DOHH2 (cell line): Measurements from ENCODE around the gene MRPL36.

Experiments
- H3F3A ChIP-seq: fragments of 200-600 bp; sonication (generic), shearing (Covaris generic); 2 replicates; pipeline ENCODE4 v1.6.0; 2016; ENCODE audit warnings: antibody characterized with exemption, mild to moderate bottlenecking; ENCODE audit not compliant: control insufficient read depth, insufficient read depth
- H3K27ac ChIP-seq: fragments of 200-600 bp; sonication (generic); 2 replicates; pipeline ENCODE4 v1.5.1; 2014; ENCODE audit warnings: low read depth, mild to moderate bottlenecking, low read length, moderate library complexity
- H3K27me3 ChIP-seq: fragments of 200-600 bp; sonication (generic); 2 replicates; pipeline ENCODE4 v1.6.1; 2014; ENCODE audit warnings: mild to moderate bottlenecking, low read length, mixed read lengths; ENCODE audit not compliant: control insufficient read depth
- H3K36me3 ChIP-seq: fragments of 200-600 bp; sonication (generic); 2 replicates; pipeline ENCODE4 v1.6.1; 2014; ENCODE audit warnings: mild to moderate bottlenecking, low read length, moderate library complexity, mixed read lengths; ENCODE audit not compliant: control insufficient read depth
- H3K4me1 ChIP-seq: fragments of 200-600 bp; sonication (generic); 2 replicates; pipeline ENCODE4 v1.6.1; 2014; ENCODE audit warnings: mild to moderate bottlenecking, low read length, mixed read lengths; ENCODE audit not compliant: control insufficient read depth
- H3K4me2 ChIP-seq: fragments of 200-600 bp; sonication (generic); 2 replicates; pipeline ENCODE4 v1.6.0; 2014; ENCODE audit warnings: mild to moderate bottlenecking, low read length, moderate library complexity
- H3K4me3 ChIP-seq: fragments of 200-600 bp; sonication (generic); 2 replicates; pipeline ENCODE4 v1.5.1; 2014; ENCODE audit warnings: mild to moderate bottlenecking, low read length, mixed read lengths
- H3K79me2 ChIP-seq: fragments of 200-600 bp; sonication (generic); 2 replicates; pipeline ENCODE4 v1.6.1; 2014; ENCODE audit warnings: mild to moderate bottlenecking, low read length, mixed read lengths; ENCODE audit not compliant: control insufficient read depth
- H3K9me2 ChIP-seq: fragments of 200-600 bp; sonication (generic); replicated peaks from 2 replicates; pipeline ENCODE4 v1.6.1; 2014; ENCODE audit warnings: mild to moderate bottlenecking, low read length, mixed read lengths; ENCODE audit not compliant: control insufficient read depth
- H3K9me3 ChIP-seq: fragments of 200-600 bp; sonication (generic); 2 replicates; pipeline ENCODE4 v1.6.1; 2014; ENCODE audit warnings: antibody characterized with exemption, low read length, mixed read lengths; ENCODE audit not compliant: control insufficient read depth, insufficient read depth
- H4K20me1 ChIP-seq: fragments of 200-600 bp; sonication (generic); 2 replicates; pipeline ENCODE4 v1.6.0; 2014; ENCODE audit warnings: low read depth, mild to moderate bottlenecking, antibody characterized with exemption, low read length, moderate library complexity; ENCODE audit not compliant: control insufficient read depth, insufficient read depth
- CTCF ChIP-seq: fragments of 200-600 bp; sonication (generic); IDR thresholded peaks from one replicate; pipeline ENCODE4 v1.5.1; 2014; ENCODE audit warnings: antibody characterized with exemption, mild to moderate bottlenecking, low read depth, low read length; ENCODE audit not compliant: poor library complexity, severe bottlenecking
- EZH2phosphoT487 ChIP-seq: fragments of 200-600 bp; sonication (generic); IDR thresholded peaks from 2 replicates; pipeline ENCODE4 v1.6.1; 2017; ENCODE audit warnings: borderline replicate concordance, mild to moderate bottlenecking, antibody characterized with exemption, low read length, moderate library complexity, mixed read lengths

MRPL36 gene

DNA sequence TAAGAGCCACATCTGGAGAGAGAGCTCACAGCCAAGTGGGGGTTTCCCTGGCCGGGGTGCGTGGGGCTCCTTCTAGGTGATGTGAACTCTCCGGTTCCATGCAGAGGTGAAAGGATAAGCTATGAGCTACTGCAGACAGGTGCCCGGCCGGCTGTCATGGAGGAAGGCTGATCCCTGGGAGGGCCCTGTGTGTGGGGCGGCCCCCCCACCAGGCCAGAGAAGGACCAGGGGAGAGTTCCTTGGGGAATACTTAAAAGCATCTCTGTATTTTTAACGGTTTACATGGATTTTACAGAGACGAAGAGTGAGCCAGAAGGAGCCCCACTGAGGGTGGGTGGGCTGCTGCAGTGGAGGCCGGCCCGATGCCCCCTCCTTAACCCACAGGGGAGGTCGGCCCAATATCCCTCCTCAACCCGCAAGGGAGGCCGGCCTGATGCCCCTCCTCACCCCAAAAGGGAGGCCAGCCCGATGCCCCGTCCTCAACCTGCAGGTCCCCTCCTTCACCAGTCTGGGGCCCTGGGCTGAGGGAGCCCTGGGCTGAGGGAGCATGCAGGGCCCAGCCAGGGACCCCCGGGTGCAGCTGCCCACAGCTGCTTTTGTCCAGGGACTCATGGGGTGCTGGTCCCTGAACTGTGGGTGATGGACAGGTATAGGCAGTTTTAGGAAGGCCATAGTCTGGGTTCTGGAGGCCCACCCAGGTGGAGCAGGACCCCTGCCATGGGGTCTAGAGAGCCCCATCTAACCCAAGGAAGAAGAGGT lies 31.9 kb downstream of the MRPL36 start:
- H3K27ac ChIP-seq, result no peak overlapping the region
- H3F3A ChIP-seq, result no peaks in the 10 kb centered on the region
- no peaks in the 10 kb centered on the region for H3K79me2 ChIP-seq
- H3K4me2 ChIP-seq, result no peak overlapping the region
- no peaks in the 10 kb centered on the region for H4K20me1 ChIP-seq
- H3K9me3 ChIP-seq, result no peaks in the 10 kb centered on the region
- H3K36me3 ChIP-seq, result no peaks in the 10 kb centered on the region
- TF ChIP-seq EZH2phosphoT487, result no peak
- TF ChIP-seq CTCF, result no peak
- no peaks in the 10 kb centered on the region for H3K9me2 ChIP-seq
- no peaks in the 10 kb centered on the region for H3K27me3 ChIP-seq
- H3K4me1 ChIP-seq, result peaks cover 32% of the 10 kb centered on the region
- H3K4me3 ChIP-seq, result no peak overlapping the region

DNA sequence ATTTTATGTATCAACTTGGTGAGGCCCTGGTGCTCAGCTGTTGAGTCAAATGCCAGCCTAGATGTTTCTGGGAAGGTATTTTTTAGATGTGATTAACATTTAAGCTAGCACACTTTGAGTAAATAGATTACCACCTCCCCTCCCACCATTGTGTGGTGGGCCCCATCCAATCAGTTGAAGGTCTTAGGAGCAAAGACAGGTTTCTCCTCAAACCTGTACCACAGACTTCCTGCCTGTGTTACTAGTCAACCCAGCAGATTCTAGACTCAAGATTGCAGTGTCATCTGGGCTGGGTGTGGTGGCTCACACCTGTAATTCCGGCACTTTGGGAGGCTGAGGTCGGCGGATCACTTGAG lies 33.8 kb downstream of the MRPL36 start:
- Histone ChIP-seq H3K27ac (no peak overlapping the region), H3K4me3 (peak overlapping the region; percentile 50), H3K4me2 (peak overlapping the region; percentile 55), H4K20me1 (no peaks in the 10 kb centered on the region), H3K27me3 (no peaks in the 10 kb centered on the region), H3K9me2 (no peaks in the 10 kb centered on the region), H3K4me1 (peaks cover 22% of the 10 kb centered on the region), H3K36me3 (no peaks in the 10 kb centered on the region), H3K79me2 (no peaks in the 10 kb centered on the region), H3K9me3 (no peaks in the 10 kb centered on the region), H3F3A (no peaks in the 10 kb centered on the region)
- no peak for TF ChIP-seq CTCF
- no peak for TF ChIP-seq EZH2phosphoT487

DNA sequence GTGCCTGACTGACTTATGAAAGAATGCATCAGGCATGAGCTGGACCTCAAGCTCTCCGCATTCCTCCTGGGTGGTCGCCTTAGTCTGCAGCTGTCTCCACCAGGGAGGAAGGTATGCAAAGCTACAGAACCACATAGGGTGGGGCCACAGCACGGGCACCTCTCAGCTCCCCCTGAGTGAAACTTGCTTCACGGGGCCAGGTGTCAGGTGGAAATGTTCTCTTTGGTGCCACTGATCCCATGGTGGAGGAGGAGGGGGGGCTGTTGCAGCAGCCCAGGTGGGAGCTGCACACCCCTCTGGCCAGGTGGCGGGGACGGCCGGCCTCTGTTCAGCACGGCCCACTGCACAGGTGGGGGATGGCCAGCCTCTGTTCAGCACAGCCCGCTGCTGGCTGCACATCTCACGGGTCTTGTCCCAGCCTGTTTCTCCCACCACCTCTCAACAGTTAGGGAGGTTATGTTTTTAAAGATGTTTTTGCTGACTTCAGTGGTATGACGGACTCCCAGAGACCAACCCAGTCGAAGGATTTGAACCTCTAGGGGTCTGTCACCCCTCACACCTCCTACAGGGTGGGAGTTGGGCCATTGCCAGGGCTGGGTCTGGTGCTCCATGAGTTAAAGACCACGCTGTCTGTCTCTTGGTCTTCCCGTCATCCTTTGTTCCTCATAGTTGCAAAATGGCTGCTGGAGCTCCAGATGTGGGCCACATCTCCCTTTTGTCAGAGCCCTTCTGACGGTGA lies 34.3 kb downstream of the MRPL36 start:
- no peaks in the 10 kb centered on the region for H3K27me3 ChIP-seq
- no peaks in the 10 kb centered on the region for H3F3A ChIP-seq
- no peaks in the 10 kb centered on the region for H3K9me3 ChIP-seq
- no peaks in the 10 kb centered on the region for H3K9me2 ChIP-seq
- peak overlapping the region; percentile 55 for H3K4me2 ChIP-seq
- no peak for TF ChIP-seq CTCF
- TF ChIP-seq EZH2phosphoT487, result no peak
- peak overlapping the region; percentile 50 for H3K4me3 ChIP-seq
- peaks cover 22% of the 10 kb centered on the region for H3K4me1 ChIP-seq
- H3K27ac ChIP-seq, result no peak overlapping the region
- no peaks in the 10 kb centered on the region for H3K36me3 ChIP-seq
- H3K79me2 ChIP-seq, result no peaks in the 10 kb centered on the region
- H4K20me1 ChIP-seq, result no peaks in the 10 kb centered on the region
